Neutrophil (primary cell): ENCODE measurements around the gene OR2M7.

Source experiments
- H3K27ac ChIP-seq: fragments of 200-600 bp; sonication (generic); 2 replicates; pipeline ENCODE4 v1.5.1; 2016; ENCODE audit warnings: mild to moderate bottlenecking, moderate library complexity
- H3K27me3 ChIP-seq: fragments of 200-600 bp; sonication (generic); 2 replicates; pipeline ENCODE4 v1.6.0; 2016; ENCODE audit warnings: mild to moderate bottlenecking
- H3K36me3 ChIP-seq: fragments of 200-600 bp; sonication (generic); 2 replicates; pipeline ENCODE4 v1.5.1; 2017
- H3K4me1 ChIP-seq, 2 experiments: fragments of 200-600 bp in 1 of 2; sonication (generic) in 1 of 2; 1 replicate in 1 of 2; 2 replicates in 1 of 2; pipeline versions ENCODE4 v1.5.1 to v1.6.1; 2013 to 2016; ENCODE audit warnings: low read depth in 1 of 2, low read length in 1 of 2, mild to moderate bottlenecking in 1 of 2, moderate library complexity in 1 of 2; ENCODE audit not compliant: control insufficient read depth in 1 of 2, insufficient read depth in 1 of 2
- H3K4me3 ChIP-seq, 2 experiments: fragments of 200-600 bp in 1 of 2; sonication (generic) in 1 of 2; 1 replicate in 1 of 2; 2 replicates in 1 of 2; pipeline ENCODE4 v1.5.1; 2013 to 2016; ENCODE audit warnings: low read depth in 1 of 2, low read length in 1 of 2, mild to moderate bottlenecking in 1 of 2, moderate library complexity in 1 of 2
- H3K9me3 ChIP-seq: fragments of 200-600 bp; sonication (generic); 2 replicates; pipeline ENCODE4 v1.5.1; 2016
- TF ChIP-seq, protein P1 (sequence below): fragments of 200-600 bp; sonication (generic); IDR thresholded peaks from 2 replicates; pipeline ENCODE4 v1.5.1; 2016; ENCODE audit warnings: antibody characterized with exemption

The OR2M7 gene

DNA sequence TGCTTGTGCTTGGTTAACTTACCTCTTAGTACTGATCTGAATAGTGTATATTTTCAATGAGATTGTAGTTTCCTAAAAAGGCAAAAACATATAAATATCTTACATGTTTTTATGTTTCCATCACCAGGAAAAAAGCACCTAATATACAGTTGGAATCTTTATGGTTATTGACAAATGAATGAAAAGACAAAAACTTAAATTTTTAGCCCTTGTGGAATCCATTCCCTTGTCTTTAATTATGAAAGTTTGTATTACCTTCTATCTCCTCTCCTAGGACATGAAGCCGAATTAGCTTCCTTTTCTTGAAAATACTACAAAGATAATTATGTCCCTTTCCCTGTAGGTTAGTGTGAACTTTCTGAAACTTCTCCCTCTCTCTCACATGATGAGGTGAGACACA lies 21.0 kb downstream of the OR2M7 start, which contains the start of gene OR2T12:
OR2T12 (minus strand) TSS at position 101 of the 400 bp plus-strand sequence. CDS start 7,846 bp downstream, outside the sequence.
- H3K27me3 ChIP-seq, result no peaks in the 10 kb centered on the region
- H3K36me3 ChIP-seq, result no peaks in the 10 kb centered on the region
- H3K4me1 ChIP-seq, result no peaks in the 10 kb centered on the region
- TF ChIP-seq, protein P1, sequence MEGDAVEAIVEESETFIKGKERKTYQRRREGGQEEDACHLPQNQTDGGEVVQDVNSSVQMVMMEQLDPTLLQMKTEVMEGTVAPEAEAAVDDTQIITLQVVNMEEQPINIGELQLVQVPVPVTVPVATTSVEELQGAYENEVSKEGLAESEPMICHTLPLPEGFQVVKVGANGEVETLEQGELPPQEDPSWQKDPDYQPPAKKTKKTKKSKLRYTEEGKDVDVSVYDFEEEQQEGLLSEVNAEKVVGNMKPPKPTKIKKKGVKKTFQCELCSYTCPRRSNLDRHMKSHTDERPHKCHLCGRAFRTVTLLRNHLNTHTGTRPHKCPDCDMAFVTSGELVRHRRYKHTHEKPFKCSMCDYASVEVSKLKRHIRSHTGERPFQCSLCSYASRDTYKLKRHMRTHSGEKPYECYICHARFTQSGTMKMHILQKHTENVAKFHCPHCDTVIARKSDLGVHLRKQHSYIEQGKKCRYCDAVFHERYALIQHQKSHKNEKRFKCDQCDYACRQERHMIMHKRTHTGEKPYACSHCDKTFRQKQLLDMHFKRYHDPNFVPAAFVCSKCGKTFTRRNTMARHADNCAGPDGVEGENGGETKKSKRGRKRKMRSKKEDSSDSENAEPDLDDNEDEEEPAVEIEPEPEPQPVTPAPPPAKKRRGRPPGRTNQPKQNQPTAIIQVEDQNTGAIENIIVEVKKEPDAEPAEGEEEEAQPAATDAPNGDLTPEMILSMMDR, result no peak
- H3K4me3 ChIP-seq, result no peak within 1 kb of the TSS
- H3K9me3 ChIP-seq, result no peaks in the 10 kb centered on the region
- no peak within 1 kb of the TSS for H3K27ac ChIP-seq

DNA sequence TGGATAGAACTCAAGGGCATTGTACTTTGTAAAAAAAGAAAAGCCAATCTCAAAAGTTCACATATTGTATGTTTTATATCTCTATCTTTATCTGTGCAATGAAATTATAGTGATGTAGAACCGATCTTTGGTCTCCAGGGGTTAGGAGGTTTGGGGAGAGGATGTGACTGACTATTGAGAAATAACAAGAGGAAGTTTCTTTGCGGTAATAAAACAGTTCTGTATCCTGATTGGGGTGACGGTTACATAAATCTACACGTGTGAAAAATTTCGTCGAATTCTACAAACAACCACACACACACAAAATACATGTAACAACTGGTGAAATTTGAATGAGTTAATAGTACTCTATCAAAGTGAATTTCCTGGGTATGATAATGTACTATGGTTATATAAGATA lies 36.0 kb downstream of the OR2M7 start:
- Histone ChIP-seq H3K4me1 (peaks cover 0 to 5% of the 10 kb centered on the region in 2 experiments), H3K4me3 (no peak overlapping the region), H3K27ac (no peak overlapping the region), H3K36me3 (no peaks in the 10 kb centered on the region), H3K27me3 (no peaks in the 10 kb centered on the region), H3K9me3 (no peaks in the 10 kb centered on the region)
- TF ChIP-seq, protein P1, result no peak

DNA sequence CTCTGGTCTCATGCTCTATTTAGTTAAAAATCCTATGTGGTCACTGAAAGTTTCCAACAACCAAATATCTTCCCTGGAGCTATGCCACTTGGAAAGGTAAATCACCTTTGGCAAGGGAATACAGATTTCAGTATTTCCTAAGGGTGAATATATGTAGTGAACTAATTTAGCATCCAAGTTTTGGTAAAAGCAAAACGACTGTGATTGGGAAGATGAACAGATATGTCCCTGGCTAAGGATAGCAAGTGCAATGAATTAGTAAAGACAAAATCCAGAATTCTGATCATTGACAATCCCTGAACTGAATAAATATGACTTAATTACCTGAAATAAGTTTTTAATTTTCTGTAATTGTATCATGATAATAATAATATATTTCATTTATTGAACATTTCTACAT lies 46.5 kb downstream of the OR2M7 start, which contains the start of gene OR2T33:
OR2T33 (minus strand) TSS at position 101 of the 400 bp plus-strand sequence. CDS start 4,162 bp downstream, outside the sequence.
- Histone ChIP-seq H3K27me3 (no peaks in the 10 kb centered on the region), H3K27ac (no peak within 1 kb of the TSS), H3K36me3 (no peaks in the 10 kb centered on the region), H3K4me3 (no peak within 1 kb of the TSS), H3K4me1 (no peaks in the 10 kb centered on the region), H3K9me3 (no peaks in the 10 kb centered on the region)
- TF ChIP-seq, protein P1, result no peak
